Measurements from ENCODE around the gene CTBP2.

The CTBP2 gene

GRCh38 chr10:125144693-125145623 lies 15.4 kb downstream of the CTBP2 start:
- DNase-seq (ENCODE audit: low read depth): no peak

GRCh38 chr10:125144206-125144605 lies 16.2 kb downstream of the CTBP2 start:
- DNase-seq (ENCODE audit: low read depth): no peak

GRCh38 chr10:125142946-125143345 lies 17.4 kb downstream of the CTBP2 start:
- no peak for DNase-seq (ENCODE audit: low read depth)

GRCh38 chr10:125141860-125142484 lies 18.4 kb downstream of the CTBP2 start:
- no peak for DNase-seq (ENCODE audit: low read depth)

- DNase-seq (ENCODE audit: low read depth): no peak
These were observed 19.1 kb downstream of the CTBP2 start for GRCh38 chr10:125141150-125141859.

GRCh38 chr10:125140151-125140550 lies 20.2 kb downstream of the CTBP2 start:
- DNase-seq (ENCODE audit: low read depth): no peak

GRCh38 chr10:125137601-125138438 lies 22.5 kb downstream of the CTBP2 start:
- DNase-seq (ENCODE audit: low read depth): no peak

- no peak for DNase-seq (ENCODE audit: low read depth)
These were observed 24.3 kb downstream of the CTBP2 start for GRCh38 chr10:125136087-125136486.

- no peak for DNase-seq (ENCODE audit: low read depth)
These were observed 24.7 kb downstream of the CTBP2 start for GRCh38 chr10:125135771-125136035.

- DNase-seq (ENCODE audit: low read depth): no peak
These were observed 25.2 kb downstream of the CTBP2 start for GRCh38 chr10:125134916-125135770.

- no peak for DNase-seq (ENCODE audit: low read depth)
These were observed 25.9 kb downstream of the CTBP2 start for GRCh38 chr10:125134483-125134848.

- no peak for DNase-seq (ENCODE audit: low read depth)
These were observed 26.5 kb downstream of the CTBP2 start for GRCh38 chr10:125133696-125134482.

- no peak for DNase-seq (ENCODE audit: low read depth)
These were observed 28.0 kb downstream of the CTBP2 start for GRCh38 chr10:125132344-125132743.

- no peak for DNase-seq (ENCODE audit: low read depth)
These were observed 29.4 kb downstream of the CTBP2 start for GRCh38 chr10:125130916-125131315.

GRCh38 chr10:125130260-125130659 lies 30.1 kb downstream of the CTBP2 start:
- no peak for DNase-seq (ENCODE audit: low read depth)

- no peak for DNase-seq (ENCODE audit: low read depth)
These were observed 31.3 kb downstream of the CTBP2 start for GRCh38 chr10:125129076-125129458.

GRCh38 chr10:125128397-125129075 lies 31.8 kb downstream of the CTBP2 start:
- no peak for DNase-seq (ENCODE audit: low read depth)

GRCh38 chr10:125127986-125128385 lies 32.4 kb downstream of the CTBP2 start:
- no peak for DNase-seq (ENCODE audit: low read depth)

GRCh38 chr10:125127110-125127509 lies 33.3 kb downstream of the CTBP2 start:
- DNase-seq (ENCODE audit: low read depth): no peak
